ENCODE measurements around the gene GADD45B.
"Not testable (repeated sequence)": the region's sequence is repeated elsewhere in the genome, so short reads cannot be mapped to it uniquely, and the experiment has no call there.

GADD45B gene

DNA sequence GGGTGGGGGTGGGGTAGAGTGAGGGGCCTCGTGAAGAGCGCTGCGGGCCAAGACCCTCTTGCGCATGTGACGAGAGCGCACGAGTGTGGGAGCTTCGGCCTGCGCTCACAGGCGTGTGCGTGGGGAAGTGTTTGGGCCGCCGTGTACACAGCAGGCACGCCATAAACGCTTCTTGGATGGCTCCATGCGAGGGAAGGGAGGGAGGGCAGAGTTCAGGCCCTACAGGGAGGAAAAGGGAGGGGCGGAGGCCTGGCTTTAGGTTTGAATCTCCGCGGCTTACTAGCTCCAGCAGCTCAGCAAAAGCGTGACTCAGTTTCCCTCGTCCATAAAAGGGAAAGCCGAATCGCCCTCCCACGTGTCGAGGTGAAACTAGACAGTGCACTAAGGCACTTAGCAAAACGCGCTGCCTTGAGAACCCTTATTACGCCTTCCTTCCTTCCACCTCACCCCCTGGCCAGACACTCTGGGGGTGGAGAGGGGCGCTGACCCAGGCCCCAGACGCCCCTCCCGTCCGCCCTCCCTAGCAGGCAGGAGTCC lies 12.5 kb downstream of the GADD45B start:
- DNase-seq (ENCODE audit: low spot score): no peak

- no peak for DNase-seq (ENCODE audit: low spot score)
Measured at GRCh38 chr19:2488942-2489731, 13.2 kb downstream of the GADD45B start.

- no peak for DNase-seq (ENCODE audit: low spot score)
Measured at GRCh38 chr19:2490659-2491058, 14.7 kb downstream of the GADD45B start.

- DNase-seq (ENCODE audit: low spot score): peak; percentile 70
Measured at GRCh38 chr19:2491130-2491801, 15.3 kb downstream of the GADD45B start.

- no peak for DNase-seq (ENCODE audit: low spot score)
Measured at GRCh38 chr19:2492870-2493269, 16.9 kb downstream of the GADD45B start.

- DNase-seq (ENCODE audit: low spot score): not testable (repeated sequence)
Measured at GRCh38 chr19:2493448-2493847, 17.5 kb downstream of the GADD45B start.

DNA sequence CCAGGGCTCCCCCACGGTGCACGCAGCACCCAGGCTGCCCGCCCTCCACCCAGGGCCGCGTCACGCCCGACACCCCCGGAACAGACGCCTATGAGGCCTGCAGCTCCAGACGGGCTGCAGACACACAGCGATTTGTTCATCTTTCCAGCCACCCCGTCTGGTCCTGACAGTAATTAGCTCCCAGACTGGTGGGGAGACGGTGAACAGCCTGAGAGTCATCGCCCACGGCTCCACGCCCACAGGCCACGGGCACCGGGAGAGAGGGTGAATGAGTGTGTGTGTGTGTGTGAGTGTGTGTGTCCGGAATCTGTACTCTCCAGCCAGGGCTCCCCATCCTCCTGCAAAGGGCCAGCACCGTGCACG lies 18.1 kb downstream of the GADD45B start:
- no peak for DNase-seq (ENCODE audit: low spot score)

GRCh38 chr19:2494447-2495129 lies 18.7 kb downstream of the GADD45B start:
- DNase-seq (ENCODE audit: low spot score): peak; percentile 44

GRCh38 chr19:2495130-2495641 lies 19.3 kb downstream of the GADD45B start:
- DNase-seq (ENCODE audit: low spot score): peak; percentile 78

DNA sequence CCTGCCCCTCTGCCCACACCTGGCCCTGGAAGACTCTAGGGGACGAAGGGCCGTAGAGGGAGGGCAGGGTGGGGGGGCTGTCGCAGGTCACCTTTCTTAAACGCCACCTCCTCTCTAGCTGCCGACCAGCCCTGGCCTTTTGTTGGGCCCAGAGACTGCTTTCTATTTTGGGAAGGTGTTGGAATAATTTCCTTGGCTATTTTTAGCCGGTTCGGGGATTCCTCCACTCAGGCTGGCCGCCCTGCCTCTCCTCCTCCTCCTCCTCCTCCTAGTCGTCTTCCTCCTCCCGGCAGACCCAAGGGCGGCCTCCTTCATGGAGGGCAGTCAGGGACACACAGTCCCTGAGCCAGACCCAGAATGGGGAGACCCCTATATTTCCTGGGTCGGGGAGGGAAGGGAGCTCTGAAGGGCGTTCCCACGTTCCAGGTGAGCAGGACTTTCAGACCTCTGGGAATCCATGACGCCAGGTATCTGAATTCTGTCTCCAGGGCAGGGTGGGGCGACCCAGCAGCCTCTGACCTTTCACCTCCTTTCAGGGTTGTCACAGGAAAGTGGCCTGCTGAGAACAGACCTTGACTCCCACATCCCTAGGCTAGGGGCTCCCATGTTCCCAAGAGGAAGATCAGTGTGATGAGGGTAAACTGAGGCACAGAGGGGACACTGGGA lies 19.9 kb downstream of the GADD45B start:
- no peak for DNase-seq (ENCODE audit: low spot score)

GRCh38 chr19:2497186-2497585 lies 21.3 kb downstream of the GADD45B start:
- DNase-seq (ENCODE audit: low spot score): no peak

DNA sequence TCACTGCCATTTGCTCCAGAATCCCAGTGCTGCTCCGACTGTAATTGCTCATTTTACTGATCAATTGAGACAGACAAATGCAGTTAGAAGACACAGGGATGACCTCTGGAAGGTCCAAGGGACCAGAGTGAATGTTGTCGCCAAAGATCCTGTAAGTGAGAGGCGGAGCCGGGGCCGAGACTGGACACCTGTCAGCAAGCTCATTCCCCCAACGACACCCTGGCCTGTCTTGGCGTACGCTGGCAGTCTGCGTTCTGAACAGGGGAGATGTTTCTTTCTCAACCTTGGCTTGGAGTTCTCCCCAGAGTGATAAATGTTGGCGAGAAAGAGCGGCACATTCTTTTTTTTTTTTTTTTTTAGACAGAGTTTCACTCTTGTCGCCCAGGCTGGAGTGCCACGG lies 24.2 kb downstream of the GADD45B start:
- no peak for DNase-seq (ENCODE audit: low spot score)

DNA sequence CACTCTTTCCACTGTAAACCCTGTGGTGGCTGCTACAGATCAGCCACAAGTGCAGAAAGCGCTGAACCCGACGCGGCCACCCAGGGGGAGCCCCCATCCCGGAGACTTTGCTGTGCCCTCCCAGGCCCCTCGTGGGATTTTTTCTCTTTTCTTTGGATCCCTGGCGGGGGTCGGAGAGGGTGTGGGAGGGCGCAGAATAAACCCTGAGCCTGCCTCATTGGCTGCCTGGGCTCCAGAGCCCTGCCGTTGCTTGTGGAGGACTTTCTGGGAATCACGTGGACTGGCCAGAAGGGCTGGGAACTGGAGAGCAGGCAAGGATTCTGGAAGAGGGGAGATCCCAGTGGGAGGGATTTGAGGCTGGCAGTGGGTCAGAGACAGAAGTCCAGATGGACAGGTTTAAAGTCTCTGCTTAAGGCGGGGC lies 24.9 kb downstream of the GADD45B start:
- DNase-seq (ENCODE audit: low spot score): no peak

DNA sequence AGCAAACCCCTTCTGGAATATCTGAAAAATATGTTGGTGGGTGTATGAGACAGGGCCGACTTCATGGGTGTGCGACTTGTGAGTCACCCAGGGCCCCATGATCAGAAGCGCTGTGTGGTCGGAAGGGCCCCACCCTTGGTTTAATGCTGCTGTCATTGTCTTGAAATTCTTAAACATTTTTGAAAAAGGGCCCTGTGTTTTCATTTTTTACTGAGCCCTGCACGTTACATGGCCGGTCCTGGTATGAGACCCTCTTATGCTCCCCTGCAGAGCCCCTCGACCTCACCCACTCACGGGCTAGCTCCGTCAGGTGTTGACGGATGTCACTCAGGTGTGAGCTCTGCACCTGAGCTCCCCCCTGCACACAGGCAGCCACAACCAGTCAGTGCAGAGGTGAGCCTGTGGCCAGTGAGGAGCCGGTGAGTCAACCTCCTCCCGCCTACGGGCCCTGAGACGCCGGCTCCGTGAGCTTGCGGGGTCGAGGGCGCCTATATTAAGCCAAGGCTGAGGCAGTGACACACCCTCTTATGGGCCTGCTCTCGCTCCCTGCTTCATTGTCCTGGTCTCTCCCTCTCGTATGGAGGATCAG lies 27.7 kb downstream of the GADD45B start:
- DNase-seq (ENCODE audit: low spot score): peak; percentile 68

GRCh38 chr19:2506656-2507055 lies 30.7 kb downstream of the GADD45B start:
- not testable (repeated sequence) for DNase-seq (ENCODE audit: low spot score)

- peak; percentile 49 for DNase-seq (ENCODE audit: low spot score)
Measured at GRCh38 chr19:2507109-2507508, 31.2 kb downstream of the GADD45B start.

GRCh38 chr19:2509096-2509495 lies 33.2 kb downstream of the GADD45B start:
- DNase-seq (ENCODE audit: low spot score): no peak

- no peak for DNase-seq (ENCODE audit: low spot score)
Measured at GRCh38 chr19:2511570-2511969, 35.6 kb downstream of the GADD45B start.

GRCh38 chr19:2511991-2512390 lies 36.1 kb downstream of the GADD45B start:
- no peak for DNase-seq (ENCODE audit: low spot score)

DNA sequence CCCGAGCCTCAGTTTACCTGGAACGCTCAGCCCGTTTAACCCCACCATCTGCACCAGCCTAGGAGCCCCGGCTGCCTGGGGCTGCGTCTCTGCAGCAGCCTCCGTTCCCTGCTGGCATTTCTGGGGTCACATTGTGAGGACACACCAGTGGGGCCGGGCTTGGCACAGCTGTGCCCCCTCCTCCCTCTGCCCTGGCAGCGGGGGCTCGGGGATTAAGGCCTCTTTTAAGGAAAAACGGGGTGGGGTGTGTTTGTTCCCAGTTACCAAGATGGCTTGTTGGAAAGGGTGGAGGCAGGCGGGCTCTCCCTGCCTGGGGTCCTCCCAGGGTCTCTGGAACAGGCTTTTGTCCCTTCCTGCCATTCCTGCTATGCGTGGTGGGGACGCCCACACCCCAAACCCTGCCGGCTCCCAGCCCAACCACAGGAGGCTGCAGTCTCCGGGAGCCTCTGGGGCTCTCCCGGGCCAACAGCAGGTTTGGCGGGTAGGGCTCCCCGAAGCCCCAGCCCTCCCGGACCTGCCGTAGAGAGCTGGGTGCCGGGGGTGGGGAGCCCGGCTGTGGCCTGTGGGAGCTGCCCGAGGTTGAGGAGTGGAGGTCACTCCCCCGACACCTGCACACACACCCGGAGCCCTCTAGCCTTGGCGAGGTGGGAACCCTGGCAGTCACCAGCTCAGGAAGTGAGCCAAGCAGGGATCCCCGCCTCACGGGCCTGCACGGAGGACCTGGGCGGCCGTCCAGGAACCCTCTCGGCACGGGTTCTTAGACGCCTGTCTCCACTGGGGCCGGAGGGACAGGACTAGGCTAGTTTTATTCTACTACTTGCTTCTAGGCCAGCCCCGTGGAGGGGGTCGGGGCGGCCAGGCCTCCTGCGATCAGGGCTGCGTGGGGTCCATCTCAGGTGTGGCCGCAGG lies 36.9 kb downstream of the GADD45B start:
- DNase-seq (ENCODE audit: low spot score): no peak
